HG03103 (cell line): ENCODE measurements around the gene SLC25A47.
"Not testable (repeated sequence)": the region's sequence is repeated elsewhere in the genome, so short reads cannot be mapped to it uniquely, and the experiment has no call there.

Experiments
- ATAC-seq: cut with Tn5 transposase; IDR thresholded peaks from one replicate; pipeline ENCODE4 v1.9.1; 2021; ENCODE audit warnings: low read depth; ENCODE audit not compliant: unreplicated experiment

The SLC25A47 gene, protein sequence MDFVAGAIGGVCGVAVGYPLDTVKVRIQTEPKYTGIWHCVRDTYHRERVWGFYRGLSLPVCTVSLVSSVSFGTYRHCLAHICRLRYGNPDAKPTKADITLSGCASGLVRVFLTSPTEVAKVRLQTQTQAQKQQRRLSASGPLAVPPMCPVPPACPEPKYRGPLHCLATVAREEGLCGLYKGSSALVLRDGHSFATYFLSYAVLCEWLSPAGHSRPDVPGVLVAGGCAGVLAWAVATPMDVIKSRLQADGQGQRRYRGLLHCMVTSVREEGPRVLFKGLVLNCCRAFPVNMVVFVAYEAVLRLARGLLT

DNA sequence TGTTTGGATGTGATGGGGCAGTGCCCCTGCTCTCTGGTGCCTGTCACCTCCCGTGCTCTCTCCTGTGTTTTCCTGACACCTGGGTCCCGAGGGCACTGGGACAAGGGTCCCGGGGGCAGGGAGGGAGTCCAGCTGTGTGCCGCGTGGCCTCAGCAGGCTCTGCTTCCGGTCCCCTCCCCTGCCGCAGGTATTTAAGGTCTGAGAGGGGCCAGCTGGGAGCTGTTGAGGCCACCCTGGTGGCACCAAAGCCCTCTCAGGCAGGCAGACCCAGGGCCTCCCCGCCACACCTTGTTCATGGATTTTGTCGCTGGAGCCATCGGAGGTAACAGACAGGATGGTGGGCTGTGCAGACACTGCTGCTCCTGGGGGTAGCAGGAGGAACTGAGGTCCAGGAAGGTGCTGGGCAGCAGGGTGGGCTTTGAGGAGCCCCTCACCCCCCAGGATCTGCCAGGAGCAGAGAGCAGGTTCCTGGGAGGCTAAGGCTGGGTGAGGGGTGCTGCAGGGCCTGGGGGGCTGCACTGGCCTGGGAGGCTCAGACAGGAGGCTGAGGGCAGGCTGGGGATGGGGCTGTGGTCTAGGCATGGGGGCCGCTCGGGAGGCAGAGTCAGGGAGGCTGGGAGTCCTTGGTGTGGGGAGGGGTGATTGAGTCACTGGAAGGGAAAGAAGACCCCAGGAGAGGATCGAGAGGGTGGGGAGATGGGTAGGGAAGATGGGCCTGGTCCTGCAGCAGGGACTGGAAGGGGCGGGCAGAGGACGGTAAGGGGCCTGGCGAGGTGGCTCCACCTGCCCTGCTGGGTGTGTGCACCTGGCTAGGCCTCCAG, at the start of gene SLC25A47:
Gene SLC25A47, plus strand, starts transcription at position 219 of the 821 bp plus-strand sequence. Its CDS starts 76 bp downstream, at position 295.
- no peak for ATAC-seq

DNA sequence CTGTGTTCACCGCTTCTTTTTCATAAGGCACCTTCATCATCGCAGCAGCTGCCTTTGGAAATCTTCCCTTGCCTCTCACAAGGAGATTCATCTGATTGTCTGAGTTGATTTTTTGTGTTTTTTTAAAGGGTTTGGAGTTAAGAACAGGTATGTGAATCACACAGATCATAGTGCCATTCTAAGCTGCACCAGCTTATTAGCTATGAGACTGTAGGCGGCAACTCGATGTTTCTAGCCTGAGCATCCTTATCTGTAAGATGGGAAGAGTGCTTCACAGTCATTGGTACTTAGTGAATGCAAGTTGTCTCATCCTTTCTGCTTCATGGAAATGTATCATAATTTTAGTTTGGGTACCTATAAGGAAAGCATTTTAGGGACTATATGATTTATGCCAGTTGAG, 48.9 kb upstream of the SLC25A47 start:
- ATAC-seq = no peak

GRCh38 chr14:100275214-100275613, 47.9 kb upstream of the SLC25A47 start:
- ATAC-seq = no peak

DNA sequence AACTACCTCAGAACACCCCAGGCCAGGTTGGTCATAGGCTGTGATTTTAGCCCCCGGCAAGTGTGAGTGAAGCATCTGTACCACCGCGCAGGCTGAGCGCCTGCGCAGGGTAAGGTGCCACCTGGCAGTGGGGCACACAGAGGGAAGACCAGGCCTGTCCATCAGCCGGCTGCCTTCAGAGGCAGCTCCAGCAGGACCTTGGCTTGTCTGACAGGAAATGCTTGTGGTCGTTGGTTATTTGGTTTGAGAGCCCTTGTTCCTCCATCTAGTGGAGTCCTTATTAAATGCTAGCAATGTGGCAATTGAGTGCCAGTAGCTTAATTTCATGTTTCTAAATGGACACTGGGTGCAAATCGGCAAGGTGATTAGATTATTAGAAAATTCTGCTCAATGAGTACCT, 44.4 kb upstream of the SLC25A47 start:
- ATAC-seq = peak; percentile 53

DNA sequence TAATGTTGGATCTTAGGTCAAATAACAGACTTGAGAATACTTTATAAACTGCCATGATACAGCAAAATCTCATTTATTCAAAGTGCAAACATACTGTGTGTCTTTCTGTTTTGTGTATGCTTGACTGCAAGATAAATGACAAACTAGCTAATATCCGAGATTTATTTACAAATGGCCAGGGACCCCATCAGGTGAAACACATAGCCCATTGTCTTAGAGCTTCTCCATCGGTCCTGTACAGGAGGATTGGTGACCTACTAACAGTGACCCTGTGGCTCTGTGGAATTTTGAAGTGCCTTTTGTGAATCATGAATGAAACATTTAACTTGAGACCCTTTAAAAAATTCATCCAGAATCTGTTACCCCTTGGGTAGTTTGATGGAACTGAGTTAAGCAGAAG, 44.0 kb upstream of the SLC25A47 start:
- ATAC-seq = no peak

GRCh38 chr14:100279563-100279962, 43.6 kb upstream of the SLC25A47 start:
- no peak for ATAC-seq

DNA sequence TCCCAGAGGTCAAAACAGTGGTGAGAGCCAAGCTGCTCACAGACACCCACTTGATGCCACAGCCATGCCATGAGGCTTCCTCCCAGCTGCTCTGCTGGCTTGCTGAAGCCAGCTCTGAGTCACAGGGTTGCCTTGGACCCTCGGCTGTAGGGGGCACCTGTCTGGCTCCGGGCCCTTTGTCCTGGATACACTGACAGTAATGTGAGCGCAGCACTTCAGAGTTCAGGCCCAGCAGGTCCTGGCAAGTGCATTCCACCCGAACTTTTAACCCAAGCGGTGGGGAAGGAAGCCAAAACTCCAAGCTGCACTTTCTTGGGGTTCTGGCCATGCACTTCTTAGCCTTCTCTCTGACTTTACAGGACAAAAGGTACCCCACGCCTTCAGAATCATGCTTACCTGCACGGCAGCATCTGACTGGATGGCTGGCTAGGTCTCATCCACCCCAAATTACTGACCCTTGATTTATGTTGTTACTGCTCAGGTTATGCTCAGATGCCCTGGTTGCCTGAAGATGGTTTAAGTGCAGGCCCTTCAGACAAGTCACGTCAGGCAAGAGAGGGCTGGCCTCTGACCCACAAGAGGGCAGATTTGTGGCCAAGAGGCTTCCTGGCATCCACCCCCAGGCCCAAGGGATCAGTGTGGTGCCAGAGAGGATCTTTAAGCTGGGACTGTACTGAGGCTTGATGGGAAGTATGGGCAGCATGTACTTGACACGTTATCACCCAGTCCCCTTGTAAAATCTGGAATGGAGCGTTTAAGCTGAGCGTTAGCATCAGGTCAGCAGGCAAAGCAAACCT, 41.7 kb upstream of the SLC25A47 start:
- no peak for ATAC-seq

GRCh38 chr14:100282083-100282350, 41.1 kb upstream of the SLC25A47 start:
- no peak for ATAC-seq

- no peak for ATAC-seq
Measured at GRCh38 chr14:100282766-100283419, 40.2 kb upstream of the SLC25A47 start.

GRCh38 chr14:100283436-100283835, 39.7 kb upstream of the SLC25A47 start:
- ATAC-seq = not testable (repeated sequence)

DNA sequence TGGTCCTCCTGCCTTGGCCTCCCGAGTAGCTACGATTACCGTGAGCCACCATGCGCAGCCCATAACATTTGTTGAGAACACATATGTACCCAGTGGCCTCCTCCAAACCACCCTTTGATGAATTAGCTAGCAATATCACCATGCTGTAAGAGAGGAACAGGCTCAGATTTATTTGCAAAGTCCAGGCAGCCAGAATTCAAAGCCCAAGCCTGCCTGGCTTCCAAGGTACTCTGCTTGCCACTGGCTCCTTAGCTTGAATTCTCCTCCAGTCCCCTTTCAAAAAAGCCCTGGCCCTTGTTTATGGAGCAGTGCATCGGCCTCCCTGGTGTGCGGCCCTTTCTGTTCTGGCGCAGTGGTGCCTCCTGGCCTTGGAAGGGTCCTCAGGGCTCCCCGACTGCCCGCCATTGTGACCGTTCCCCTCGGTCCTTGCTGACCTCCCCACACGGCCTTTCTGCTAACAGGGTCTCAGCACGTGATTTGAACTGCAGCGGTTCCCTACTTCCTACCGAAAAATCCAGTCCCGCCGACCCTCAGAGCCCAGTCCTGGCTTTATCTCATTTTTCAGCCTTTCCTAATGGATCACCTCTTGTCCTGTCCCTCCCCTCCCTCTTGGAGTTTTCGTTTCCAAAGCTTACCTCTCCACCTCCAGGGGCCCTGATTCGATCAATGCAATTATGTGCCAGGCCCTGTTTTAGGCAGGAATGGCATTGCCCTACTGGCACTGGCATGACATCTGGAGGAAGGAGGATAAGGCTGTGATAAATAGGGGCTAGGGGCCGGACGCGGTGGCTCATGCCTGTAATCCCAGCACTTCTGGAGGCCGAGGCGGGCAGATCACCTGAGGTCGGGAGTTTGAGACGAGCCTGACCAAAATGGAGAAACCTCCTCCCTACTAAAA, 38.9 kb upstream of the SLC25A47 start:
- ATAC-seq = no peak

DNA sequence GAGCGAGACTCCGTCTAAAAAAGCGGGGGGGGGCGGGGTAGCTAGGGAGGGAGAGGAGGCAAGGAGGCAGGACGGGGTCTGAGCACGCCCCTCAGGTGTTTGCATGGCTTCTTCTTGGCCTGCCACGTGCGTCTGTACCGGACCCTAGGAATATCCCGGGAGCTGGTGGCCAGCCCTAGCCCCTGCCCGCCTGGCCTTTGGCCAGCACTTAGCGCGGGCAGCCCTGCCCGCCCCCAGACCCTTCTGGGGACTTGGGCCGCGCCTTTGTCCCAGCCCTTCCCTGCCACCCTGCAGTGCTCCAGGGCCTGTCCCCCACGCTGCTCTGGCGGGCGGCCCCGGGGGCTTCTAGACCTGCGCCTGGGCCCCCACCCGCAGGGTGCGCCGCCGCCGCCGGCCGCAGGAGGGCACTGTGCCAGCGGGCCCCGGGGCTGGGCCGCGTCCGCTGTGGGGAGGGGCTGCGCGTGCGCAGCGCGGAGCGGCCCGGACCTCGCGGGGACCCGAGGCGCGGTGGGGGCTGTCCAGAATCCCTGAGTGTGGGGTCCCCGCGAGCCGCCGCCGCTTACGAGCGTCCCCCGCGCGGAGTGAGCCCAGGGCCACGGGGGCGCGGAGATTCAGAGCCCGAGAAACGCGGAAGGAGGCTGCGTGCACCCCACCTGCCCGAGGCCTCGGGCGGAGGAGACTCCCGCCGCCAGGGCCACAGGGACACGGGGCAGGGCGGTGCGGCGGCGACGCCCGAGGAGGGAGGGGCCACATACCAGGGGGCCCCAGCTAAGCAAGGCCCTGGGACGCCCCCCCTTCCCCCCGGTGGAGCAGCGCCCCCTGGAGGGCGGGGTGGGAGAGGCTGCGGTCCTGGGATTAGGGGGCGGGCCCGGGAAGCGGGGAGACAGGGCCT, 37.9 kb upstream of the SLC25A47 start:
- ATAC-seq = peak; percentile 80

GRCh38 chr14:100285913-100286400, 37.2 kb upstream of the SLC25A47 start:
- no peak for ATAC-seq

DNA sequence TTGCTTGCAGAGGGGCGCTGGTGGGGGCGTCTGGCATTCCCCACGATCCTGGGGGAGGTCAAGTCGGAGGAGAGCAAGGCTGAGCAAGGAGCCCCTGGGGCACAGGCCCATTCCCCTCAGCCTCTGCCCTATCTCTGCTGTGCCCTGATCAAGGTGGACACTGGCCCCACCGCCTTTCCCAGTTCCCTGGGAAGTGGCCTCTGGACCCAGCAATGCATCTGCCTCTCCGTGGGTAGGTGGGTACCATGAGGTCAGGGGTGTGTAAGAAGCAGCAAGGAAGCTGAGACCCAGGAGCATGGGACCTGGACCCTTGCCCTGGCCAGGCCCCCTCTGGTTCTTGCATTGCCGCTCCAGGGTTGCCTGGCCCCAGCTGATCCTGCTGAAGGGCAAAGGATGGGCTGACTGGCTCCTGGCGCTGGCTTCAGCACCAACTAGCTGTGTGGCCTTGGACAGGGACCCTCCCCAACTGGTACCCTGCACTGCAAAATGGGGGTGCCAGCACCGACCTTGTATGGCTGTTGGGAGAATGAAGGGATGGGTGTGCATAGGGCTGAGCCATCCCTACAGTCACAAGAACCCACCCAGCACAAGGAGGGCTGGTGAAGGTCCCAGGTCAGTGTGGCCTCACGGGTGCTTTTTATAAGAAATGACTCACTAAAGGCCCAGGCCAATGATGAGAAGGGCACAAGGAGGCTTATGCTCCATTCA, 36.5 kb upstream of the SLC25A47 start:
- no peak for ATAC-seq

GRCh38 chr14:100287202-100287997, 35.7 kb upstream of the SLC25A47 start:
- ATAC-seq = no peak

DNA sequence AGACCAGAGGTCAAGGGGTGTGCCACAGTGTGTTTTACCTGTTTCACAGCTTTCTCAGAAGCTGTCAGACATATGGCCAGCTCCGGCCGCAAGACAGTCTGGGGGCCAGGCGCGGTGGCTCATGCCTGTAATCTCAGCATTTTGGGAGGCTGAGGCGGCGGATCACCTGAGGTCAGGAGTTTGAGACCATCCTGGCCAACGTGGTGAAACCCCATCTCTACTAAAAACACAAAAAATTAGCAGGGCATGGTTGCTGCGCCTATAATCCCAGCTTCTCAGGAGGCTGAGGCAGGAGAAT, 35.2 kb upstream of the SLC25A47 start:
- ATAC-seq = not testable (repeated sequence)

- ATAC-seq = no peak
Measured at GRCh38 chr14:100288382-100289185, 34.6 kb upstream of the SLC25A47 start.
